ENCODE results near the gene SLC7A8. TPM values are rescaled to one million over a fixed set of nuclear protein-coding genes. Genes with fewer than 3 reads are reported as not detected.

The SLC7A8 gene
- total and polyA plus RNA-seq, 2 of the 4 experiments (the other 2 are of a cell fraction) = 0.31 TPM; not detected in 1

DNA sequence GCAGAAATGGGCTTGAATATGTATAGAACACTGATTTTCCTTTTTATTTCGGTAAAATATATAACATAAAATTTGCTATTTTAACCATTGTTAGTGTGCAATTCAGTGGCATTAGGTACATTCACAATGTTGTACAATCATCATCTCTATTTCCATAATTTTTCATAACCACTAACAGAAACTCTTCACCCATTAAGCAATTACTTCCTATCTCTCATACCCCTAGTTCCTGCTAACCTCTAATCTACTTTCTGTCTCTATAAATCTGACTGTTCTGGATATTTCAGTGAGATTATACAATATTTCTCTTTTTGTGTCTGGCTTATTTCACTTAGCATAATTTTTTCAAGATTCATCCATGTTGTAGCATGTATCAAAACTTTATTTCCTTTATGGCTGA lies 45.4 kb upstream of the SLC7A8 start:
- no CpG with 5 or more reads among the region's 1 CpG for WGBS, 2 experiments (ENCODE audit: extremely low coverage in 2 of 2, insufficient read length in 1 of 2)
- Histone ChIP-seq H3K4ac (ENCODE audit: low read depth, low read length) (no peak overlapping the region), H3K79me1 (ENCODE audit: low read depth in 1 of 2, low read length in 2 of 2) (no peaks in the 10 kb centered on the region), H2AK9ac (replicated peaks; ENCODE audit: low read depth, low read length, poor library complexity) (no peak overlapping the region), H2AK5ac (ENCODE audit: low read depth, low read length) (no peak overlapping the region), H3K9ac (ENCODE audit: low read depth, low read length) (no peak overlapping the region), H2BK120ac (ENCODE audit: low read depth, low read length) (no peak overlapping the region), H3K27ac (ENCODE audit: insufficient read depth, low read length) (no peak overlapping the region), H4K20me1 (ENCODE audit: insufficient read depth, low read length) (no peaks in the 10 kb centered on the region), H2BK5ac (ENCODE audit: low read depth, low read length, poor library complexity, severe bottlenecking) (no peak overlapping the region), H3K18ac (ENCODE audit: low read depth, low read length) (no peak overlapping the region), H3K4me1 (ENCODE audit: control insufficient read depth, insufficient read depth, low read length) (no peaks in the 10 kb centered on the region), H4K8ac (ENCODE audit: low read depth in 2 of 2, low read length in 2 of 2) (no peak overlapping the region), H3K56ac (ENCODE audit: extremely low read depth, insufficient read depth, low read length) (no peak overlapping the region), H3K23ac (ENCODE audit: low read depth, low read length) (no peak overlapping the region), H3K36me3 (ENCODE audit: control insufficient read depth, insufficient read depth, low read length) (no peaks in the 10 kb centered on the region), H4K91ac (ENCODE audit: insufficient read depth, low read depth, low read length) (no peak overlapping the region), H3K4me2 (ENCODE audit: low read depth, low read length) (no peak overlapping the region), H3K9me1 (ENCODE audit: insufficient read depth, low read length) (no peaks in the 10 kb centered on the region), H3K14ac (replicated peaks; ENCODE audit: low read depth, low read length) (no peak overlapping the region), H3K27me3 (ENCODE audit: control insufficient read depth, insufficient read depth, low read length) (no peaks in the 10 kb centered on the region; the same call in 1 of the 2 replicates), H3K4me3 (ENCODE audit: insufficient read depth, low read depth, low read length) (no peak overlapping the region), H2BK15ac (ENCODE audit: low read depth, low read length) (no peak overlapping the region), H3K9me3 (ENCODE audit: control insufficient read depth, insufficient read depth, low read length) (no peaks in the 10 kb centered on the region), H2BK20ac (ENCODE audit: low read depth, low read length) (no peak overlapping the region), H2AFZ (replicated peaks; ENCODE audit: low read length, poor library complexity) (no peak overlapping the region), H4K5ac (ENCODE audit: low read depth, low read length) (no peak overlapping the region)
- in situ Hi-C loops (cut with MboI; ENCODE audit: low sequenced_read_pairs) = no loop called here
- ATAC-seq (ENCODE audit: low read depth) = no peak
- no TSS peak for BruUV-seq (replicated peaks)
- intact Hi-C loops (cut with micrococcal nuclease) = no loop called here
- no peak for DNase-seq
- TF ChIP-seq CEBPB (IDR thresholded peaks at IDR 0.05; ENCODE audit: low read depth, low read length) = no peak
- TF ChIP-seq NFE2L2 (IDR thresholded peaks at IDR 0.05; ENCODE audit: low read depth, low read length) = no peak
- no peak for TF ChIP-seq ELK1 (IDR thresholded peaks at IDR 0.05; ENCODE audit: borderline replicate concordance, low read depth, low read length)
- no peak for TF ChIP-seq POLR2A (IDR thresholded peaks at IDR 0.05; ENCODE audit: low read depth, low read length)
- TF ChIP-seq, protein P1, sequence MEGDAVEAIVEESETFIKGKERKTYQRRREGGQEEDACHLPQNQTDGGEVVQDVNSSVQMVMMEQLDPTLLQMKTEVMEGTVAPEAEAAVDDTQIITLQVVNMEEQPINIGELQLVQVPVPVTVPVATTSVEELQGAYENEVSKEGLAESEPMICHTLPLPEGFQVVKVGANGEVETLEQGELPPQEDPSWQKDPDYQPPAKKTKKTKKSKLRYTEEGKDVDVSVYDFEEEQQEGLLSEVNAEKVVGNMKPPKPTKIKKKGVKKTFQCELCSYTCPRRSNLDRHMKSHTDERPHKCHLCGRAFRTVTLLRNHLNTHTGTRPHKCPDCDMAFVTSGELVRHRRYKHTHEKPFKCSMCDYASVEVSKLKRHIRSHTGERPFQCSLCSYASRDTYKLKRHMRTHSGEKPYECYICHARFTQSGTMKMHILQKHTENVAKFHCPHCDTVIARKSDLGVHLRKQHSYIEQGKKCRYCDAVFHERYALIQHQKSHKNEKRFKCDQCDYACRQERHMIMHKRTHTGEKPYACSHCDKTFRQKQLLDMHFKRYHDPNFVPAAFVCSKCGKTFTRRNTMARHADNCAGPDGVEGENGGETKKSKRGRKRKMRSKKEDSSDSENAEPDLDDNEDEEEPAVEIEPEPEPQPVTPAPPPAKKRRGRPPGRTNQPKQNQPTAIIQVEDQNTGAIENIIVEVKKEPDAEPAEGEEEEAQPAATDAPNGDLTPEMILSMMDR (conservative IDR thresholded peaks at IDR 0.05; ENCODE audit: low read depth, low read length) = no peak
- no peak for TF ChIP-seq MAFK (IDR thresholded peaks at IDR 0.05; ENCODE audit: low read depth, low read length)
- no peak for TF ChIP-seq RAD21 (IDR thresholded peaks at IDR 0.05; ENCODE audit: low read length)
- TF ChIP-seq RCOR1 (IDR thresholded peaks at IDR 0.05; ENCODE audit: insufficient replicate concordance, low read length) = no peak
- TF ChIP-seq SMC3 (IDR thresholded peaks at IDR 0.05; ENCODE audit: low read depth, low read length) = no peak
- TF ChIP-seq MXI1 (IDR thresholded peaks at IDR 0.05; ENCODE audit: borderline replicate concordance, low read depth, low read length) = no peak
- no peak for TF ChIP-seq RFX5 (IDR thresholded peaks at IDR 0.05; ENCODE audit: low read depth, low read length)
- TF ChIP-seq FOS (IDR thresholded peaks at IDR 0.05; ENCODE audit: low read depth, low read length) = no peak
- TF ChIP-seq USF2 (IDR thresholded peaks at IDR 0.05; ENCODE audit: low read depth, low read length) = no peak
- no peak for TF ChIP-seq CHD1 (IDR thresholded peaks at IDR 0.05; ENCODE audit: low read depth, low read length)
- TF ChIP-seq MAZ (IDR thresholded peaks at IDR 0.05; ENCODE audit: borderline replicate concordance, low read depth, low read length) = no peak
- no peak for TF ChIP-seq BHLHE40 (IDR thresholded peaks at IDR 0.05; ENCODE audit: low read depth, low read length)
- CTCF ChIA-PET = no interaction called here
- dilution Hi-C loops (cut with HindIII; ENCODE audit: low sequenced_read_pairs, unreplicated experiment) = no loop called here
- POLR2A ChIA-PET (ENCODE audit: unreplicated experiment) = interaction anchor here (0.6 kb wide), 1 partner anchor 29 kb away, joined by 6 read pairs; no protein-coding TSS in a partner anchor

All from IMR-90 (cell line).